Measurements from ENCODE around the gene MAN2A1.
"Not testable (repeated sequence)": the region's sequence is repeated elsewhere in the genome, so short reads cannot be mapped to it uniquely, and the experiment has no call there.

Gene MAN2A1

DNA sequence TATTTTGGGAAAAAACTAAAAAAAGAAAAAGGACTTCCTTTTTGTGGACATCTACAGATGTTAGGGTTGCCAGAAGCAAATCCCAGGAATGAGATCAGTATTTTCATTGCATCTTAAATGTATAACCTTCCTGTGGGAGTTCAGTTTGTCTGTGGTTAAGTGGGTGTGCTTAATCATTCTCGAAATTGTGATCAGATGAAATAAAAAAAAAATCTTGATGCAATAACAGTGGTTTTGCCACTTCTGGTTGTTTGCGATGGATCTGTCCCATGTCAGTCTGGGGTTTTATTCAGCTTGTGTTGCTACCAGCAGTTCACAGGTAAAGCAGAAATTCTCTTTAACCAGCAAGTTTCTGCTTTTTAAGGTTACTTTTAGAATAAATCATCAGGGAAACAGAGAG, 179.0 kb downstream of the MAN2A1 start:
- no peak for DNase-seq (ENCODE audit: low read depth)

DNA sequence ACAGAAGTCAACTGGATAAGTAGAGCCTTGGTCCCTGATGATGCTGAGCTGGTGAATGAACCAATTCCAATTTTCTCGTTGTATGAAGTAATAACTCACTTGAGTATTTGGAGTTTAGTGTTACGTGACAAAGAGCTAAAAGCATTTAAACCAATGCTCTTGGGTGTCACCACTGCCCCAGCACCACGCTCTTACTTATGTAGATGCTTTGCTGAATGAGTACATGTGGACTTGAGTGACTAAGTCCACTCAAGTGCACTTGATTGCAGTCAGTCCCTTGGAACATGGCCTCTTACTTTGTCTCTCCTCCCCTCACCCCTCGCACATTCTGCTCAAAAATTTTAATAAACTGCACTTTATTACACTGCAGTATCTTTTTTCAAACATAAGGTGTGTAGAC, 184.0 kb downstream of the MAN2A1 start:
- no peak for DNase-seq (ENCODE audit: low read depth)

DNA sequence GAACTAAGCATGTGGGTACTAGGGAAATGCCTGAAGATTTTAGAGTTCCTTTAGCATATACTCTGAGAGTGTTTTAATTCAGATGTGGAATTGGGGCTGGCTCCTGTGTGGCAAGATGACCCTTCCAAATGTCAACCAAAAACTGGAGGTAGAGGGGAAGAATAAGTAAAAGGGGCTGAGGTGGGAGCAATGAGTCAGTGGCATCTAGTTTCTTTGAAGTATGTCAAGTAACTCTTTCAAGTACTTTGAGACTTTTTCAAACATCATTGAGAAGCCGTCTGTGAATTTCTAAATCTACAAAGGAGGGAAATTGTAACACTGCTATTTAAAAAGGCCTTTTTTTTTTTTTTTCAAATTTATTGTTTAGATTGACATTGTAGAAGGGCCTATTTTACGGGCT, 184.4 kb downstream of the MAN2A1 start:
- DNase-seq (ENCODE audit: low read depth): no peak

DNA sequence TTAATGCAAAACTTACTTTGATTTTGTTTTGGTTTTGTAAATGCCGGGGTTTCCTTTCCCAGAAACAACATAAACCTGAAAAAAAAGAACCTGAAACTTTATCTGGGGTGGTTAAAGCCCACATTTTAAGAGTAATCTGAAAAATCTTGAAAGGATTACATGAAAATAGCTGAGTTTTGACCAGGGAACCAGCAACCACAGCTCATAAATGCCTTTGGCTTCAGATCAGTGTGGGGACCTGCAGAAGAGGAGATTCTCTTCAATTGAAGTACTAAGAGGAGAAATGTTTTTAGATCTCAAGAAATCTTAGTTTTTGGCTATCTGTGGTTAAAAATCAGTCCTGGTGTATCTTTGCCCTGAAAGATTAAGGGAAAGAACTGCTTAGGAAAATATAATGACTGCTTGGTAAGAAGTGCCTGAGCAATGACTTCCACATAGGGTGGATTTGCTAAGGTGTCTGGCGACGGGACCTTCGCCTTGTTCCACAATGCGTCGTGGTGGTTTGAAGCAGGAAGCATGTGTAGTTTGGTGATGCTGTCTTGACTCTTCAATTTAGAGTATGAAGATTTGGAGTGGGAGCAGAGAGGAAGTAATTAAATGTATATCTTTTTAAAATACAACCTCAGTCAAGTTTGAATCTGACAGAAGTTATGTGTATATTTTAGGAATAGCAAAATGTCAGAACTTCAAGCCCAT, 186.5 kb downstream of the MAN2A1 start:
- DNase-seq (ENCODE audit: low read depth): no peak

DNA sequence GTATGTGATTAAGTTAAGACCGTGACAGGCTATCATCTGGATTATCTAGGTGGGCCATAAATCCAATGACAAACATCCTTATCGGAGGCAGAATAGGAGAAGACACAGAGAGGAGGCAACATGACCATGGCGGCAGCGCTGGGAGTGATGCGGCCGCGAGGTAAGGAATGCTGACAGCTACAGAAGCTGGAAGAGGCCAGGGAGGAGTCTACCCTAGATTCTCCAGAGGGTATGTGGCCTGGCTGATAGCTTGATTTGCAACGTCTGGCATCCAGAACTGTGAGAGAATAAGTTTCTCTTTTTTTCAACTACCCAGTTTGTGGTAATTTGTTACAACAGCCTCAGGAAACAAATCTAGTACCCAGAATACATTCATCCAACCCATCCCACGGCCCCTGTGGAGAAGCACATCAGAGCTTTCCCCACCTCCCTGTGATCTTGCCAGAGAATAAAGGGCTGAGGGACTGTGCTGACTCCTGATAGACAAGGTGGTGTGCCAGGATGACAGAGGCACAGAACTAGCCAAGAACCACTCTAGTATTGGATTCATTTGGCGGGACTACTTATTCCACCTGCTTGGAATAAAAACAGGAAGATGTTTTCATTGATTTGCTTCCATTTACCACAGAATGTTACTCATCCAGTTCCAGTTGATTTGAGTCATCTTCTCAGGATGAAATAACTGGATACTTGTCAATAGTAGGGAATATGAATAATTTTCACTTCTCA, 187.4 kb downstream of the MAN2A1 start:
- DNase-seq (ENCODE audit: low read depth): peak; percentile 84

DNA sequence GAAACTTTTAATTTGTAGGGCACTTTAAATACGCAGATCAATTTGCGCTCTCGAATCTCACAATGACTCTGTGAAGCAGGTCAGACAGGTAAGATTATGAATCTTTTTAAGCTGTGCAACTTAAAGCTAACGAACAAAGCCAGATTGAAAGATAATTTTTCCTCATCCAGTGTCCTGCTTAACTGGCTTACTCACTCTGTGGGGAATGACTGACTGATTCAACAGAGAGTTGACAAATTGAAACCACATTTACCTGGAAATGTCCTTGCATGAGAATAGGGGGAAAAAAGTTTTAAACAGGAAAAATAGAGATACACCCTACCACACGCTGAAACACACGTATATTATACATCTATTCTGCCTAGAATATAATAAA, 187.9 kb downstream of the MAN2A1 start:
- DNase-seq (ENCODE audit: low read depth): no peak

DNA sequence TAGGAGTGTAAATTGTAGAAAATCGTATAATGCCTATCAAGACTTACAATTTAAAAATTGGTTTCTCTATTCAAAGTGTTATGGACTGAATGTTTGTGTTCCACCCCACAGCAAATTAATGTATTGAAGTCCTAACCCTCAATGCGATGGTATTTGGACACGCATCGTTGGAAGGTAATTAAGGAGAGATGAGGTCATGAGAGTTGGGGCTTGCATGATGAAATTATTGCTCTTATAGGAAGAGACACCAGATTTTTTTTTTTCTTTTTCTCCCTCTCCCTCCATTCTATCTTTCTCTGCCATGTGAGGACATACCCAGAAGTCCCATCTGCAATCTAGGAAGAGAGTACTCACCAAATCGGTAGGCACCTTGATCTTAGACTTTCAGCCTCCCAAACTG, 189.2 kb downstream of the MAN2A1 start:
- no peak for DNase-seq (ENCODE audit: low read depth)

DNA sequence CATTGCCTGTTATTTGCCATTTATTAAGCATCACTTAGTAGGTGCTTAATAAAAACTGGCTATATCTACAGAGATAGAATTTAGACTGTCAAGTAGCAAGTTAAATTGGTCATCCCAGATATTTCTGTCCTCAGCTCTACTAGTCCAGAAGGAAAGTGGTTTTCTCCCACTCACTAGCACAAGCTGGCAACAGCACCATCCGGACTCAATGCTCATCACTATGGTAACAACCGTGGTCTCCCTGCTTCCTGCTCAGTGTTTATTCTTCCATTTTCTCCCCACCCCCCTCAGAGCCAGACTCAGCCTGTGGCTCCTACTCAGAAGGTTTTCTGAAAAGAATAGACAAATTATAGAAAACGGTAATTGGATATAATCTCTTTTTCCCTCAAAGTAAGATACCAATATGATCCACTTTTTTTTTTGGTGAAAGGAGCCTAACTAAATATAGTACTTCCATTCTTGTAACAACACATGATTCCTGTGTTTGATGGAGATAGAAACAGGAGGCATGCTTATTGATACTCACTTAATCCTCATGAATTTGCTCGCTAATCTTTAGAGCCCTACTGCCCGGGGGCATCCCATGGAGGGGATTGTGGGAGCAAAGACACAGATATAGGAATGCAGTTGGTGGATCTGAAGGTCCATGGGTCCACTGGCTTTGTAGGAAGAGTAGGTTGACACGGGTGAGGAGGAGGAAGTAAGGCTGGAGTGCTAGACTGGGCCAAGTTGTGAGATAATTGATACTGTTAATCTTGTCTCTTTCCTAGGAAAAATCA, 191.4 kb downstream of the MAN2A1 start:
- DNase-seq (ENCODE audit: low read depth): no peak

DNA sequence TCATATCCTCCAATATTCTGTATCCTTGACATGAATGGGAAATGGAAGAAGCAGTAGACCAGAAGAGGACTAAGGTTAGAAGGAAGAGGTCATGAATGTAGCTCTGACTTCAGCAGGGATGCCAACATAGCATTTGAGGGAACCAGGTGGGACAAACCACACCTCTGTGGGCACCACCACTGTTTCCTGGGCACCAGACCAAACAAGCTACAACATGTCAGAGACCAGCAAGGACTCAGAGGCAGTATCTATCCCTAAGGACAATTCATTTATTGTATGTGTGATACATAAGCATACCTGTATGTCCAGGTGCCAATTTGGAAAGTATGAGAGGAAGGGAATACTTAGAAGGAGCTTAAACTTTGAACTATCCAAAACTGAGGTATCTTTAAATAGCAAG, 192.8 kb downstream of the MAN2A1 start:
- DNase-seq (ENCODE audit: low read depth): no peak

DNA sequence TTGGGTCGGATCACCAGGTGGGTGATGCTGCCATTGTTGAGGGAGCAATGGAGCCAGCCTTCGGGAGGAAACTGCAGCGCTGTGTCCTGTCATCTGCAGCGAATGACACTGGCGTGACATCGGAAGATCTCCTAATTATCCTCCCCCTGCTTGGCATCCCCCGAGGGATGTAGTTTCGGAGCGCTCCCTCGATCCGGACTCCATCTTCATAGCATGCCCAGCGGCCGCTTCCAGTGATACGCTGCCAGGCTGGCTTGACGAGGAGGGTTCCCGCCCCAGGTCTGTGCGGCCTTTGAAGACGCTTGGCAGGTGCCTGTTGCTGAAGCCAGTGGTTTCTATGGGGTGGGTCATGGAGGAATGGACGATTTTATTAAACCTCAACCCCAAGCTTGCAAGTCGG, 194.9 kb downstream of the MAN2A1 start:
- no peak for DNase-seq (ENCODE audit: low read depth)

DNA sequence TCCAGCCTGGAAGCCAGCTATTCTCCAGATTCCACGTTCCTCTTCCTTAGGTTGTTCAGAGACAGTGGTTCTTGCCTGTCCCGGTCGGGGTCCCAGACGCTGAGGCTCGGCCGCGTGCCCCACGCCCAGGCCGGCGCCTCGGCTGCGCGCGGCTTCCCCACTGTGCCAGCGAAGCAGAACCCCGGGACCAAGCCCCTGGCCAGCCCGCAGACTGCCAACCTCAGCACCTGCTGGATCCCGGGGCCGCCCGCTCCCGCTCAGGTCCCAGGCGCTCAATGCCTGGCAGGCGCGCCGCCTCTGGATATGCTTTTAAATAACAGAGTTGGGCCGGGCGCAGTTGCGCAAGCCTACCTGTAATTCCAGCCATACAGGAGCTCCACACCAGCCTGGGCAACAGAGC, 195.5 kb downstream of the MAN2A1 start:
- no peak for DNase-seq (ENCODE audit: low read depth)

DNA sequence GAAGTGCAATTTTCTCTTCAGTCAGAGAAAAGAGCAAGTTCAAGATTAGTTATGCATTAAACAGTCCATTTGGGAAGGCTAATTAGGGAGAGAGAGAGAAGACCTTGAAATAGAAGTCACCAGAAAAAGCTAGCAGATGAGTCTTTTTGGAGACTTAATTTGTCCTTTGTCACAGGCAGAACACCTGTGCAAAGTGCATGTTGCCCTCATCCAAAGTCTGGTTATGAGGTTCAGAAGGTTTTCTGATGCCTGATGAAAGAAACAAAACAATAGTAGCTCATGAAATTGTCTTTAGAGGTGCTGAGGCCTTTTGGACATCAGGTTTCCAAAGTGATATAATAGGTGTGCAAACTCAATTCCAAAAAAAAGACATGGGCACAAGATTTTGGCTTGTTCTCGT, 199.3 kb downstream of the MAN2A1 start:
- no peak for DNase-seq (ENCODE audit: low read depth)

DNA sequence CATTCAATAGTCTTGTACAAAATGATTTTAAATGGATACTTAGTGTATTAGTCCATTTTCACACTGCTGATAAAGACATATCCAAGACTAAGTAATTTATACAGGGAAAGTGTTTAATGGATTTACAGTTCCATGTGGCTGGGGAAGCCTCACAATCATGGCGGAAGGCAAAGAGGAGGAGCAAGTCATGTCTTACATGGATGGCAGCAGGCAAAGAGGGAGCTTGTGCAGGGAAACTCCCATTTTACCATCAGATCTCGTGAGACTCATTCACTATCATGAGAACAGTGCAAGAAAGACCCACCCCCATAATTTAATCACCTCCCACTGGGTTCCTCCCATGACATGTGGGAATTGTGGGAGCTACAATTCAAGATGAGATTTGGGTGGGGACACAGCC, 203.5 kb downstream of the MAN2A1 start:
- not testable (repeated sequence) for DNase-seq (ENCODE audit: low read depth)

DNA sequence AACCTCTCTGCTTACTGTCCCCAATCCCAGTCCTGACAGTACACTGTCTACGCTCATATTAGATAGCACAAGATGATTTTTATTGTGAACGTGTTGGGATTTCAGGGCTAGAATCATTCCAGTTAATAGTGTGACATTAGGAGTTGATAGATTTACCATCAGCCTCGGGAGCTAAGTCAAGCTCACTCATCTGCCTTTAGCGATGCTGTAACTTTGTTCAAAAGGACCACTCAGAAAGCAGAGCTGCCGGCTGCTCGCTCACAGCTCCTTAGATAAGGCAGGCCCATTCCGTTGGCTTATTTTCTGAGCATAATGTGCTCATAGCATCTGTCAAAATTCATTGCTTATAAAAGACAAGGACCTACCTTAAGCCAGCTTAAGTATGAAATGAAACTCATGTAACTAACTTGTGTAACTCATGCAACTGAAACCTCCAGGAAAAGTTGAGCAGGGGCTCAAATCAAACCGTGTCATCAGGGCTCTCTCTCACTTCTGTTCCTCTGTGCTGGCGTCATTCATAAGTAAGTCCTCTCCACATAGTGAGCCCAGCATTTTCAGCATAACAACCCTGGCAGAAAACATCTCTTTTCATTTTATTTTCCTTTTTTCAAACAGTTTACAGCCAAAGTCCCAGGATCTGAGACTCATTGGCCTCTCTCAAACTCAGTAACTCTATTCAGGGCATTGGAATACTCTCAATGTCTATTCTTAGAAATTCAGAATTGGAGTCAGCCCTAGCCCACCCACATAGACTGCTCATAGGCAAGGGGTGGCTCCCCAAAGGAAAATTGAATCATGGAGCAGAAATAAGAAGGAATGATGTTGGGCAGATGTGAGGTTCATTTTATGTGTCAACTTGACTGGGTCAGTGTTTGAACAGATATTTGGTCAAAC, 208.8 kb downstream of the MAN2A1 start:
- no peak for DNase-seq (ENCODE audit: low read depth)

DNA sequence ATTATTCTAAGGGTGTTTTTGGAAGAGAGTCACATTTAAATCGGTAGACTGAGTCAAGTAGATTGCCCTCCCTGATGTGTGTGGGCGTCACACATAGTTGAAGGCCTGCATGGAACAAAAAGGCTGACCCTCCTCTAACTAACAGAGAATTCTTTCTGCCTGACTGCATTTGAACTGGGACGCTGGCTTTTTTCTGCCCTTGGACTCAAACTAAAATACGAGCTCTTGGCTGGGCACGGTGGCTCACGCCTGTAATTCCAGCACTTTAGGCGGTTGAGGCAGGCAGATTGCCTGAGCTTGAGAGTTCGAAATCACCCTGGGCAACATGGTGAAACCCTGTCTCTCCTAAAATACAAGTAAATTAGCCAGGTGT, 209.4 kb downstream of the MAN2A1 start:
- no peak for DNase-seq (ENCODE audit: low read depth)

DNA sequence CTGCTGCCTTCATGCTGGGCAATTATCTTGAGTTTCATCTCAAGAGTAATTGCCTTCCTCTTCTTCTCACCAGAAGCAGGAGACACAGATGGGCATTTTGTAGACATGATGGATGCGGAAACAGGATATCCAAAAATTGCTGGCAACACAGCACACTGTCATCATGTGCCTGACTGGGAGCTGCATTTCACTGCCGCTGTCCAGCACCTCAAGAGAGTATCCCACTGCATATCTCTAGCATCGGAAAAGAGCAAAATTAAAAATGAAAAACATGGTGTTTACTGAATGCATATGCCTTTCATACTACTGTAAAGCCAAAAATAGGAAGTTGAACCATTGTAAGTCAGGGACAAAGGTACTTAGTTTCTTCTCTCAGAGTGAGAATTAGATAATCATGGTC, 210.7 kb downstream of the MAN2A1 start:
- no peak for DNase-seq (ENCODE audit: low read depth)

DNA sequence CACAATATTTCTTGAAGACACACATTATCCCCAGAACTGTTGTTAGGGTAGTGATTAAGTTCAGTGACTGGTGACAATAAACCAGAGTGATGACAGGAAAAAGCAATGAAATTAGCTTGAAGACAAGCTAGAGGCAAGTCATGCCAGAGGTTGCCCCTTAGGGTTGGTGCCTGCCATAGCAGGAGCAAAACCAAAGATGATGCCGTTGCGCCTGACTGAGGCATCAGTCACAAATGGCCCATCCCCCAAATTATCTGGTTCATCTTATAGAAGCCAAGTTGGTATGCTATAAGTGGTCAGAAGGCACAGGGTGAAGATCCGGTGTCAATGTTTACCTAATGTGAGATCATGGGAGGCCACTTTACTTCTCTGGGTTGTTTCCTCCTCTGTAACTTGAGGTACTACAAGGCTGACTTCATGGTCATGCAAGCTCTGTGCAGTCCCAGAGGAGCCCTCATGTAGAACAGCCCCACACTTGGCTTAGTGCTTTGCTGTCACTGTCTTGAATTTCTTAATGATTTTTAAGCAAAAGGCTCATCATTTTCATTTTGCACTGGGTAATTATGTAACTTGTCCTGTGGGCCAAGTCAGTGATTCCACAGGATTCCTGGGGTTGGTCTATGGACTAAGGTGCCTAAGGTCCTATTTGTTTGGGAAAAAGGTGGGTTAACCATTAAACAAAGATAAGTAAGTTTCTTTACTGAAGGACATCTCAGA, 211.3 kb downstream of the MAN2A1 start:
- DNase-seq (ENCODE audit: low read depth): no peak

DNA sequence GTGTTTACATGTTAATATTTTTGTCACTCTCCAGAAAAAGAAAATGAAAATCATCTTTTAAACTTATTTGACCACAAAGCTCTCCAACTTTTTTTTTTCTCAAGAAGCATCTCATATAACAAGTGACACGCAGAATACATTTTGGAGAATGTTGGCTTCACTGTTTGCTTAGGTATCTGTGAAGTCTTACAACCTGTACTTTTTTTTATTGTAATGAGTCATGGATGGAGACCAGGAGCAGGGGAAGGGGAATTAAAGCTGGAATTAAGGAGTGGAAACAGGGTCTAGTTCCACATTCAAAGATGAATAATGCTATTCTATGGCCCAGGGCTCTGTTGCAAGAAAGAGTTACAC, 211.9 kb downstream of the MAN2A1 start:
- no peak for DNase-seq (ENCODE audit: low read depth)

DNA sequence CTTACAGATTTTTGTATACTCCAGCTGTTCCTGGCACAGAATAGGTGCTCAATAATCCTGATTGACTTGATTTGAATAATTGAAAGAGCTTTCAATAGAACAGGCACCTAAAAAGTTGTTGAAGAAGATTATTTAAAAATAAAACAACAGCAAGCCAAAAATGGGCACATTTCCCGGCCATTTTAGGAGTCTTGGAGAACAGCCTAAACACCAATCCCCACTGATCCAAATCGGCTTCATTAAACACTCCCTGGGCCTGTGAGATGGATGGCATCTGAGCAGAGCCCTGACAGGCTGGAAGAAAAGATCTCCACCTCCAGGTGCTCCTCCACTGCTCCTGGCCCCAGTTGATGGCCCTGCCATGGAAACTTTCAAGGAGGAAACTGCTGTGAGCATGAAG, 213.3 kb downstream of the MAN2A1 start:
- DNase-seq (ENCODE audit: low read depth): no peak

DNA sequence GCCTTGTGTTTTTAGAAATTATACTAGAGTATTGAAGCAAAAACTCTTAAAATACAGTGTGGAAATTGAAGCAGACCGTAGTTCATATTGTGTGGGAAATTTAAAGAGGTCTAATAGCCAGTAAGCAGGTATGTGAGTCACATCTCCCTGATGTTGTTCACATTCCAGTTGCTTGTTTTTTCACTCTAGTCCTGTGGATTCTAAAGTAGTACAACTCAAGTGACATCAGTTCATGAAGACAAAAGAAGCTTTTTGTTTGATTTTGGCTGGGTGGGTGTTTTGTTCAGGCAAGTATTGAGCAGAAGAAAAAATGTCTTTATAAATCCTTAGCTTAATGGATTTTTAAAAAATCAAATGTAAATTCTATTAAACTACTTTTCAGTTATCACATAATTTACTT, 216.2 kb downstream of the MAN2A1 start:
- DNase-seq (ENCODE audit: low read depth): no peak

DNA sequence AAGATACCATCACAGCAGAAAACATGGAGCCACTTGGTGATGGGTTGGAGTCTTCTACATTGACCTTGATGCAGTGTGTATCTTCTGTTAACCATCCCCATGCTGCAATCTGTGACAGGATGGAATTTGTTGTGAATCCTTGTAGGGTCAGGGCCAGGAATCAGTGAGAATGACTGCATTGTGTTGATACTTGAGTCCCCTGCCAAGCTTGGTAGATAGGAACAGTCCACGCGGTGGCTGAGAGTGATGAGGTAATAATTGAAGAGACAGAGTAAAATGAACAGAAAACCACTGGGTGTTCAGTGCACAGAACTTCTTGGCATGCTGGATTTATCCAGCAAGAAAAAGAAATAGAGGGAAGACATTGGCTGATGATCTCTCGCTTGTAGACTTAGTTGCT, 217.5 kb downstream of the MAN2A1 start:
- no peak for DNase-seq (ENCODE audit: low read depth)

DNA sequence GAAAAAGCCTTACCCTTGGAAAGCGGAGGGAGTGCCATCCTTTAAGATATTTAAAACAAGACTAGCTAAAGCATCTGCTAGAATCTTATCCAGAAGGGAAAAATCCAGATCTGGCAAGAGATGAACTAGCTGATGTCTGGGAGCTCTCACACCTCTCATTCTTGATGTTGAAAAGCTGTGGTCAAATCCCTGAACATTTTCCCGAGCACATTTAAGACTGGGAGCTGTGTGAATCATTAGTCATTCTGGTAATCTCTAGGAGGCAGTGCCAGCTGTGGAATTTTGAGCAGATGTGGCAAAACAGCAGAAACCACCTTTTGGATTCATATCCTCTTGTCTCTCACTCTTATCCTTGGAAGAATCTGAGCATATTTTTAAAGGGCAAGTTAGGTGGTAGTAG, 218.0 kb downstream of the MAN2A1 start:
- DNase-seq (ENCODE audit: low read depth): peak; percentile 85
